Measurements from ENCODE around the gene HSD17B12.

- TF ChIP-seq EZH2 (IDR thresholded peaks at IDR 0.05; ENCODE audit: borderline replicate concordance) (no peak), CTCF (IDR thresholded peaks at IDR 0.05; ENCODE audit: poor library complexity) (no peak)
These were observed 105.5 kb downstream of the HSD17B12 start for GRCh38 chr11:43786016-43786415.
